ENCODE results near the gene OR14J1. TPM values are rescaled to one million over a fixed set of nuclear protein-coding genes. Genes with fewer than 3 reads are reported as not detected.
"Not testable (repeated sequence)": the region's sequence is repeated elsewhere in the genome, so short reads cannot be mapped to it uniquely, and the experiment has no call there.

The OR14J1 gene
- total RNA-seq, 1 donor from 2014 or later: not detected

GRCh38 chr6:29332676-29333075, 31.2 kb downstream of the OR14J1 start:
- DNase-seq (ENCODE audit: extremely low spot score, unreplicated experiment): no peak
- TF ChIP-seq CTCF (IDR thresholded peaks at IDR 0.05): no peak
- H3K36me3 Mint-ChIP-seq (ENCODE audit: unreplicated experiment): no peaks in the 10 kb centered on the region
- H3K9me3 Mint-ChIP-seq (ENCODE audit: unreplicated experiment): peaks cover 11% of the 10 kb centered on the region
- no peak overlapping the region for H3K4me3 Mint-ChIP-seq (ENCODE audit: unreplicated experiment)
- H3K4me1 Mint-ChIP-seq (ENCODE audit: unreplicated experiment): no peaks in the 10 kb centered on the region
- H3K27ac Mint-ChIP-seq (ENCODE audit: unreplicated experiment): no peak overlapping the region
- H3K27me3 Mint-ChIP-seq (ENCODE audit: unreplicated experiment): no peaks in the 10 kb centered on the region

GRCh38 chr6:29336269-29336668, 34.8 kb downstream of the OR14J1 start:
- TF ChIP-seq CTCF (IDR thresholded peaks at IDR 0.05): no peak
- Mint-ChIP-seq H3K4me3 (ENCODE audit: unreplicated experiment) (no peak overlapping the region), H3K36me3 (ENCODE audit: unreplicated experiment) (no peaks in the 10 kb centered on the region), H3K27me3 (ENCODE audit: unreplicated experiment) (no peaks in the 10 kb centered on the region), H3K27ac (ENCODE audit: unreplicated experiment) (no peak overlapping the region), H3K9me3 (ENCODE audit: unreplicated experiment) (peaks cover 11% of the 10 kb centered on the region), H3K4me1 (ENCODE audit: unreplicated experiment) (no peaks in the 10 kb centered on the region)
- DNase-seq (ENCODE audit: extremely low spot score, unreplicated experiment): no peak

GRCh38 chr6:29345380-29345779, 43.9 kb downstream of the OR14J1 start:
- TF ChIP-seq CTCF (IDR thresholded peaks at IDR 0.05): no peak
- H3K27ac Mint-ChIP-seq (ENCODE audit: unreplicated experiment): no peak overlapping the region
- H3K4me1 Mint-ChIP-seq (ENCODE audit: unreplicated experiment): no peaks in the 10 kb centered on the region
- peaks cover 5% of the 10 kb centered on the region for H3K9me3 Mint-ChIP-seq (ENCODE audit: unreplicated experiment)
- H3K4me3 Mint-ChIP-seq (ENCODE audit: unreplicated experiment): no peak overlapping the region
- no peaks in the 10 kb centered on the region for H3K36me3 Mint-ChIP-seq (ENCODE audit: unreplicated experiment)
- no peaks in the 10 kb centered on the region for H3K27me3 Mint-ChIP-seq (ENCODE audit: unreplicated experiment)
- no peak for DNase-seq (ENCODE audit: extremely low spot score, unreplicated experiment)

- not testable (repeated sequence) for H3K27ac Mint-ChIP-seq (ENCODE audit: unreplicated experiment); DNase-seq (ENCODE audit: extremely low spot score, unreplicated experiment); H3K4me3 Mint-ChIP-seq (ENCODE audit: unreplicated experiment); H3K27me3 Mint-ChIP-seq (ENCODE audit: unreplicated experiment); H3K36me3 Mint-ChIP-seq (ENCODE audit: unreplicated experiment); H3K4me1 Mint-ChIP-seq (ENCODE audit: unreplicated experiment)
- peaks cover 13% of the 10 kb centered on the region for H3K9me3 Mint-ChIP-seq (ENCODE audit: unreplicated experiment)
Measured at GRCh38 chr6:29349348-29349747, 47.8 kb downstream of the OR14J1 start.

- DNase-seq (ENCODE audit: extremely low spot score, unreplicated experiment): no peak
- H3K4me3 Mint-ChIP-seq (ENCODE audit: unreplicated experiment): no peak overlapping the region
- no peaks in the 10 kb centered on the region for H3K36me3 Mint-ChIP-seq (ENCODE audit: unreplicated experiment)
Measured at GRCh38 chr6:29354980-29355379, 53.5 kb downstream of the OR14J1 start.

More at GRCh38 chr6:29354980-29355379, 53.5 kb downstream of the OR14J1 start:
- Mint-ChIP-seq H3K27ac (ENCODE audit: unreplicated experiment) (no peak overlapping the region), H3K27me3 (ENCODE audit: unreplicated experiment) (no peaks in the 10 kb centered on the region), H3K4me1 (ENCODE audit: unreplicated experiment) (no peaks in the 10 kb centered on the region), H3K9me3 (ENCODE audit: unreplicated experiment) (peaks cover 9% of the 10 kb centered on the region)
- TF ChIP-seq CTCF (IDR thresholded peaks at IDR 0.05): no peak
